OCI-M1 (cell line): ENCODE data around the gene CCNY.

ENCODE experiments used
- DNase-seq: peaks from one replicate; lab custom pipeline; 2025; lab: John Stamatoyannopoulos, UW

The CCNY gene

DNA sequence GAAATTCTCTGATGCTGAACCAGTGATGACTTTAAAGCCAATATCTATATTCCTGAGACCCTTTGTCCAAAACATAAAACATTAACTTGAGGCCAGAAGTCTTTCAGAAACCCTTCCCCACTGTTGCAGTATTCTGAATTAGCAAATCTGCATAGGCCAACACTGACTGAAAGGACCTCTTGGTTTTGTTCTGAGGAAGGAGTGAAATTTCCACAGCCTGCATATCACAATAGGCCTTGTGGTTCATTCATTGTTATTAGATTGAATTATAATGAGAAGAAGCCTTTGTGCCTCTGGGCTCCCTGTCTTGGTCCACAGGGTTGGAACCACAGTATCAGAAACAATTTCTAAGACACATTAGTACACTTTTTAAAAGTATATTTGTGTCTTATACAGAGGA lies 90.3 kb downstream of the CCNY start:
- DNase-seq: no peak

DNA sequence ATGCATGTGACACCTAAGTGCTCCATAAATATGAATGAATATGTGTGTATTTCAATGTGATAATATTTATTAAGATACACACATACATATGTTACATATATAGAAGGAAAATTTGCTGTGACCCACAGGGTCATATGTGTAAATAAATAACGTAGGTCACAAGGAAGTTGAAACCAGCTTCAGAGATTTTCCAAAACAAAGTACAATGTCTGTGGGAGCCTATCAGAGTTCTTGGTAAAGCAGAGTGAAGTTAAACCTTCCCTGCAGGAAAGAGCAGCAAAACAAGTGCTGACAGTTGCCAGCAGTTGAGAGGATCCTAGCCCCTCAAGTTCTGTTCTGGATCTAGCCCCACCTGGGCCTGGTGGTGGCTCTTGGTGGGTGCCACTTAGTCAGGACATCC lies 91.2 kb downstream of the CCNY start:
- no peak for DNase-seq

DNA sequence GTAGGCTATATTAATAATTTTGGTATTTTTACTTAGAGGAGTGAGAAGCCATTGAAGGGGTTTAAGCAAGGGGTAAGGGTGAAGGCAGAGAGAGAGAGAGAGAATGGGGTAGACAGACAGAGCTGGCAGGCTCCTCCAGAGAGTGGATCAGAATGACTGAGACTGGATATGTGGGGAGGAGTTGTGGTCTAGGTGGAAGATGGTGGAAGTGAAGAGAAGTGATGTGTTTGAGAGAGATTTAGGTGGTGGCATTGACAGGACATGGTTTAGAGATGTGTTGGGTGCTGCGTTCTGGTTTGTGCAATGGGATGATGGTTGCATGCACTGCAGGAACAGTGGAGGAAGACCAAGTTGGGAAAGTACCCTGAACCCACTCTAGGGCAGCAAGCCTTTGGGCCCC lies 92.2 kb downstream of the CCNY start:
- DNase-seq: no peak

DNA sequence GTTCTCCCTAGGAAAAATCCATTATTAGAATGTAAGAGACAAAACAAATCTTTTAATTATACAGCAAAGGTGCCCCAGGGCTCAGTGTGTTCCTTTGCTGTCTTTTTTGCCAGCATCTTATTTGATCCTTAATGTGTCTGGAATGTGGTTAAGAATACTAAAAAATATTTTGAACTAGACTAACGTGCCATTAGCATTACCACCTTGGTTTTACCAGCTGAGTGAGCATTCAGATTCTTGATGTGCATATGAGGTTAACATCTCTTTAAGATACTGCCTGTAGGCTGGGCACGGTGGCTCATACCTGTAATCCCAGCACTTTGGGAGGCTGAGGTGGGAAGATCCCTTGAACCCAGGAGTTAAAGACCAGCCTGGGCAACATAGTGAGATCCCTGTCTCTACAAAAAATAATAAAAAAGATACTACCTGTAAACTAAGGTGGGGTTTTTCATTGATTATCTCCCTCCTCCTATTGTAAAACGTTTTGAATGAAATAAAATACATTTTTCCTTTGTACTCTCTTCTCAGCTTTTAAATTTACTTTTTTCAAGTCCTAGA lies 96.6 kb downstream of the CCNY start:
- no peak for DNase-seq

DNA sequence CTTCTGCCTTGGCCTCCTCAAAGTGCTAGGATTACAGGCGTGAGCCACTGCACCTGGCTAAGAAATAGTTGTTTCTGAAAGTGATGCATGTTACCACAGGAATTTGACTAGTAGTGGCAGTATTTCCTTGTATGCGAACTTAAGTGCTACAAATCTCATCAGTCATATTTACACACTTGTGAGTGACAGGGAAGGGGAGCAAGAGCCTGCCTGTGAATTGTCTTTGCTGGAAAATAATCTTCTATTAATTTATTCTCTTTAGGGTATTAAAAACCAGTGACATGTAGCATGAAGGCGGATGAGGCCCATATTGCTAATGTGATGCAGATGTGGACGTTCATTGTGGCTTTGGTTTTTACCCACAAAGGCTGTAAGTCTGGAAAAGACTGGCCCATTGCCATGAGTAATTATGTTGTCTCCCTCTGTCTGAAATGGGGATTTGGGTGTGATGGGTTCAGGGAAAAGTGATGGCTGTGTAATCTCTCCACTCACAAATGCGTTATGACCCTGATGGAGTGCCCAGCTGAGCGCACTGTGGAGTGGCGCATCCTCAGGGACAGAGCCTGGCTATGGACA lies 97.6 kb downstream of the CCNY start:
- DNase-seq: peak; percentile 48

DNA sequence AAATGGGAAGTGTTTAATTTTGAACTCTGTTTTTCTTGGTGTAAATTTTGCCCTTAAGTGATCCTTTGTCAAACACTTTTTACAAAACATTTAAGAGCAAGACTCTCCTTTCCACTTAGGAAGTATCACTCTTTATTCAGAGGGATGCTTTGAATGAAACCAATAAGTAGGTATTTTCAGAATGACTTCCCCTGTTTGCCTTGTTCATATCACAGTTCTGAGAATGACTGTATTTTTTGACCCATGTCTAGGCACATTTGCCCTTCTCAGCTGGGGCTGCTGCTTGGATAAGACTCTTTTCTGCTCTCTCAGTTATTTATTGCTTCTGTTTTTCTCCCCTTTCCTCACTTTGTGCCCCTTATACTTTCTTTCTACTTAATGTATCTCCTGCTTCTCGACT lies 98.2 kb downstream of the CCNY start:
- no peak for DNase-seq

DNA sequence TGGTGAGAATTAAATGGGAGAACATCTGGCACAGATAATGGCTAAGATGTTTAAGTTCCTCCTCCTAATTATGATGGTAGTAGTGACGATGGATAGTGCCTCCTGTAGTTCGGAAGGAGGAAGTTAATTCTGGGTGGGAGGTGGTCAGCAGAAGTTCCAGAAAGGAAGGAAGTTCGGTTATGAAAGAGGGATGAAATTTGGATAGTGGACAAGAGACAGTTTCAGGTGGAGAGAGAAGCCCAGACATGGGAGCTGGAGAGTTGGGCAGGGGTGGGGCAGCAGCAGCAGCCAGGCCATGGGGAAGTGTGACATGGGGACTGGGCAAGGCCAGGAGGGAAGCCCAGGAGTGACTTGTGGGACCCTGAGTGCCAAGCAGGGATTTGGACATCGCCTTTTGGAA lies 99.5 kb downstream of the CCNY start:
- peak; percentile 31 for DNase-seq

DNA sequence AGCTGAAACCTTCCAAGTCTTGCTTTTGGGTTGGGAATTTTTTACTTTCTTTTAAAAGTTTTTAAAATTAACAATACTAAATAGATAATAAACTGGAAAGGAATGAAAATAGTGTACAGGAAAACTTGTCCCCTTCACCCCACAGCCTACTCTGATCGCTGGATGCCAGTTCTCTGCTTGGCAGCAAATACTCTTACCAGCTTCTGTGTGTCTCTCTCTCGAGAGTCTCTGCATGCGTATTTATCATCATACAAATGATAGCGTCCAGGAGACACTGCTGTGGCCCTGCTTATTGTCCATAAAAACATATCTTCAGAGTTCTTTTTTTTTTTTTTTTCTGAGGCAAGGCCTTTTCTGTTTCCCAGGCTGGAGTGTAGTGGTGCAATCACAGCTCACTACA lies 101.5 kb downstream of the CCNY start:
- no peak for DNase-seq

DNA sequence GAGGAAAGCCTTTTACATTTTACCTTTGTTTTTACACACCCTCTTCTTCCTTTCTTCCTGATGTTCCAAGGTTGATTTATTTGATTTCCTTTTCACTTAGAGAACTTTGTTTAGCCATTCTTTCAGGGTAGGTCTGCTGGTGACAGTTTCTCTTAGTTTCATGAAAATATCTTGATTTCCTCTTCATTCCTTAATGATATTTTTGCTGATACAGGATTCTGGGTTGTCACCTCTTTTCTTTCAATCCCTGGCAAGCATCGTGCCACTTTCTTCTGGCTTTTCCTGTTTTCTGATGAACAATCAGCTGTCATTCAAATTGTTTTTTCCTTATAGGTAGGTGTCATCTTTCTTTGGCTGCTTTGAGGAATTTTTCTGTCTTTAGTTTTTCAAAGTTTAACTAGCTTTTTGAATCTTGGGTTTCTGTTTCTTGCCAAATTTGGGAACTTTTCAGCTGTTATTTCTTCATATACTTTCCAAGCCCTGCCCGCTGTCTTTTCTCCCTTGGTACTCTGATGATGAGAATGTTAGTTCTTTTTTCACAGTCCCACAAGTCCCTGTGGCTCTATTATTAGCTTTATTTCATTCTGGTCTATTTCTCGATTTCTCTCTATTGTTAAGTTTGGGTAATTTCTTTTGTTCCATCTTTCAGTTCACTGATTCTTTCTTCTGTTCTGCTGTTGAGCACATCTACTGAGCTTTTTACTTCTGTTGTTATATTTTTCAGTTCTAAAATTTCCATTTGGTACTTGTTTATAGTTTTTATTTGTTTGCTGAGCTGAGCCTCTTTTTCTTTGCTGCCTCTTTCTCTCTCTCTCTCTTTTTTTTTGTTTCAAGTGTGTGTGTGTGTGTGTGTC lies 102.6 kb downstream of the CCNY start:
- DNase-seq: no peak

DNA sequence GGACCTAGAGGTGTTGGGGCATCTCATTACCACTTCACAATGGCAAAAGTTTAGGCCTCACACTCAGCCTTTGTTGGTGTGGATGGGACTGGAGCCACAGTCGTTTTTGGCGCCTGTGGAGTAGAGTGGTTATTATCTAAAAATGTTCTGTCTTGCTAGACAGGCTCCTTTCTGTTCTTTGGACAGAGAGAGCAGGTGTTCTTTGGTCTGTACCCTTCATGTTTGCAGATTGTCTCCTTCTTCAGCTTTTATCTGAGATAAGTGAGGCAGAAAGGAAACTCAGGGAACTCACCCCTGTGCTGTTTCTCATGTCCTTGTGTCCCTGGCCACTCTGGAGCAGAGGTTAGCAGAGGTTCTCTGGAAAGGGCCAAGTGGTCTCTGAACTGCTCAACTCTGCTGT lies 103.7 kb downstream of the CCNY start:
- no peak for DNase-seq

DNA sequence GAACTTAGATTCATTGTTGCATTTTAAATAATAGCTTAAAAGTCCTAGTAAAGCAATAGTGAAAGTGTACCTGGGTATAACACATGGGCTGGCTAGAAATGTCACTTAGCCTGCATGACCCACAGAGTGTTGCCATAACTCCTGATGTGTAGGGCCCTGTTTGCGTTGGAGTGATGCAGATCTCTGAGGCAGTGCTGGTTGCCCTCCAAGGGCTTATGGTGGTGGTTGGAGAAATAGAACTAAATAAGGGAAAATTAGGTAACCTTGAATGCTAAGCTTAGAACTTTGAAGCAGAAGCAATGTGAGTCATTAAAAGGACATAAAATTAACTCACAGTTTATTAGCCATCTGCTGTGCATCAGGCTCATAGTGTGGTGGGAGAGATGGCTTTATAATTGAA lies 105.7 kb downstream of the CCNY start:
- no peak for DNase-seq

DNA sequence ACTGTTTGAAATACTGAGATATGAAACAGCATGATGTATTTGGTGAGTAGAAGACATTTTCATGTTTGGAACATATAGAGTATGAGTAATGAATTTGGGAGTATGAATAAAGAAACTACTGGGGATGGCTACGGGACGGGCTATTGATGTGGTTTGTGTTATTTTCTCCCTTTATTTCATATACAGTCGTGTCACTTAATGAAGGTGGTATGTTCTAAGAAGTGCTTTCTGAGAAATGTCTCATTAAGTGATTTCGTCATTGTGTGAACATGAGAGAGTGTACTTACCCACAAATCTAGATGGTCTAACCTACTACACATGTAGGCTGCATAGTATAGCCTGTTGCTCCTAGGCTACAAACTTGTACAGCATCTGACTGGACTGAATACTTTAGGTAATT lies 106.3 kb downstream of the CCNY start:
- DNase-seq: no peak

DNA sequence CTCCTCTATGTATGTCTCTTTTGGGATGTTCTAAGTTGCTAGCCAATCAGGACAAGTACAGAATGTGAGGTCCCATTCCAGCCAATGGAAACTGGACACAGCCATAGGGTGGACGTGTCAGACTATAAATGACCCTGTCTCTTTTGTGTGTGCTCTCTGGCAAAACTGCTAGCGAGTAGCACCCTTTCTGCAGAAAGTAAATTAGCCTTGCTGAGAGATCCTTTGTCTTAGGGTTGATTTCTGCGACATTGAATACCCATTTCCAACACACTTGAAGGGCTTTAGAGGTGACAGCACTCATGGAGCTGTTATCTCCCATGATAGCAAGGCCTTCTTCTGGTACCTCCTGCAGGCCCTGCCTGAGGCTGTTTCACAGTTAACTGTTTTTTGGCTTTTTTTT lies 107.5 kb downstream of the CCNY start:
- peak; percentile 29 for DNase-seq

DNA sequence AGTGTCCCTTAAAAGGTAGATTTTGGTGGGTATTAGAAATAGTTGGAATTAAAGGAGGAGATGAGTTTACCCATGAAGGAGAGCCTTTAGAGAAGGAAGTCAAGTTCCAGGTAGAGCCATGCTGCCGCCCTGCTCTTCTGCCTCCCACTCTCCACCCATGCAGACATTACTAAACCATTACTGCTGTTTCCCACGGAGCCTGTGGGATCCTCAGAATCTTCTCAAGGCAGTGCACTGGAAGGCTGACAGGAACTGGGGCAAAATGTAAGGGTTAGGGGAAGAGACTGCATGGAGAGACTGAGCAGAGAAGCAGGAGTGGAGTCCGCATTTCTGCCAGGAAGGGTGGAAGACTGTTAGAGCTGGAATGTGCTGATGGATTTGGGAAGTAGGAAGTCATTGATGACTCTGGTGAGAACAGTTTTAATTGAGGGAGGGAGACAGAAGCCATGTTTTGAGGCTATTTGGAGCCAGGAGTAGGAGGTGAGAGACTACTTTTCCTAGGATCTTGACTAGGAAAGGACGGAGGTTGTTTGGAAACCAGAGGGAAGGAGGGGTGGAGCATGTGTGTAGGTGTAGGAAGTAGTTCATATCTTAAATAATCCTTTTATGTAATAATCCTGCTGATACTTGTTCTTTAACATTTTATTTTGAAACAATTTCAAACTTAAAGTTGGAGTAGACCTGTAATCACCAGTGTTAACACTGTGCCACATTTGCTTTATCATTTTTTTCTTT lies 109.0 kb downstream of the CCNY start:
- no peak for DNase-seq

DNA sequence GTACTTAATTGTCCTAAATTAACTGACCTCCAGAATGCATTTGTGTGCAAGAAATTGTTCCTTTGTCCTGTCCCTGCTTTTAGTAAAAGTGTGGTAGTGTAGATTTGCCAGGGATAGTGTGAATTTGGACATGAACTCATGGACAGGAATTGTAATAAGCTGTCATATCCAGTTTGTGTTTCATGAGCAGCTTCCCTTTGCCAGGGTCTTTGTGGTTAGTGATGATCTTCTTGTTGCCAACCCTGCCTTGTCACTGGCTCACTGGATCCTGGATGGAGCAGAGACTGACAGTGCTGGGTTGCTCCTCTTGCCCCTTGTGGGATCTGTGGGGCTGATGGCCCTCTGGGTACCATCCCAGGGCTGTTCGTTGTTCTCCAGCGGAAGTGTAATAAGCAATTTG lies 110.1 kb downstream of the CCNY start:
- no peak for DNase-seq

DNA sequence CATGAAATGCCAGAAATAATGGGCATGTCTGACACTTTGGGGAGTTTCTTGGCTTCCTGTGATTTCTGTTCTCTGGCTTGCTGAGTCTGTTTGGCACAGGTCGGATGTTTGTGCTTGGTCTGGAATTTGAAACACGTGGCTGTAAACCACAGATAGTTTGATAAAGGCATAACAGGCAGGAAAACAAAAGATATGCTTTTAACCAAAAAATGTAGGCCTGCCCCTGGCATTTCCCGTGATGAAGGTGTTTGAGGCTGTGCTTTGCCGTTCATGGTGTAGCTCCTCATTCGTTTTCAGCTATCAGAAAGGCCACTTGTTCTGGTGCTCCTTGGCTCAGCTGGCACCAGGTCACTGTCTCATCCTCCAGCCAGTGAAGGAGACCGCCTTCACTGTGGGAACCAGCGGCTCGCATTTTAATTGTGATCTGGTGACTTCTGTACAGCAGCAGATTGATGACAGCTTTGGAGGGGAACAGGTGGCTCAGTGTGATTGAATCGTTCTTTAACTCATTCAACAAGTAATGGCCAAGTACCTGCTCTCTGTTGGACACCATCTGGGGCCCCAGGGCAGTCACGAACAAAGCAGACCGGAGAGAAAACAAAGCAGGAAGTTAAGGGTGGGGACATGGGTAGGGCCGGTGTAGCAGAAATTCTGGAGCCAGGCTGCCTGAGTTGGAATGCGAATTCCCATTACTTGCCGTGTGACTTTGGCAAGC lies 111.5 kb downstream of the CCNY start:
- DNase-seq: peak; percentile 84

DNA sequence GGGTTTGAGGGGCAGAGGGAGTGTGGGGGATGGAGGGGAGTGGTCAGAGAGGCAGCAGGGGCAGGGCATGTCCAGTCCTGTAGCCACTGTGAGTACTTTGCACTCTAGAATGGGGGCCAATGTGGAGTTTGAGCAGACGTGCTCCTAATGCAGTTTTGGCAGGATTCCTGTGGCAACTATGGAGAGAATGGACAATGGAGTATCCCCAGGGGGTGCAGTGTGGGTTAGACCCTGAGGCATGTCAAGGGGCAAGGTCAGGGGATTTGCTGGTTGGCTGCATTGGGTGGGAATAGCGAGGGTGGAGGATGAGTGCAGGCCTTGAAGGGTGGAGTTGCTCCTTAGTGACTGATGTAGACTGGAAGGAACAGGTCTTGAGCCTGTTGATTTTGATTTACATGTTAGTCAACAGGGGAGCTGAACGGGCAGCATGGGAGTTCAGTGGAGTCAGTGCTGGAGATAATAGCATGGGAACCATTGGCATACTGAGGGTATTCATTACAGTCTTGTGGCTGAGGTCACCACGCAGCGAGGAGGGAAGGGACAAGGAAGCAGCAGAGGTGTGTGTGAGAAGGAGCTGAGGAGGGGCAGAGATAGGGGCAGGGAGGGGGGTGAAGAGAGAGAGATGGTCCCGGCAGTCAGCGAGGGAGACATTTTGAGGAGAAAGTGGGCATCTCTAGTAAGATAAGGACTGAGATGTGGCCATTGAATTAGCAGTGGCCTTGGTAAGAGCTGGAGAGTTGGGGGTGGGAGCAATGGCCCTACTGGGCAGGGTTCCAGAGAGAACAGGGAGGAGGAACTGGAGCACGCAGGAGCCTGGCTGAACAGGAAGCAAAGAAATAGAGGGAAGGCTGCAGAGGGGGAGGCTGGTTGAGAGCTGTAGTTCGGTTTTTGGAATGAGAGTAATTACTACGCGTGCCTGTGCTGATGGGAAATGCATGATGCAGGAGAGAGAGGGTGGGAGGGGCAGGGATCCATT lies 112.7 kb downstream of the CCNY start:
- DNase-seq: peak; percentile 79

DNA sequence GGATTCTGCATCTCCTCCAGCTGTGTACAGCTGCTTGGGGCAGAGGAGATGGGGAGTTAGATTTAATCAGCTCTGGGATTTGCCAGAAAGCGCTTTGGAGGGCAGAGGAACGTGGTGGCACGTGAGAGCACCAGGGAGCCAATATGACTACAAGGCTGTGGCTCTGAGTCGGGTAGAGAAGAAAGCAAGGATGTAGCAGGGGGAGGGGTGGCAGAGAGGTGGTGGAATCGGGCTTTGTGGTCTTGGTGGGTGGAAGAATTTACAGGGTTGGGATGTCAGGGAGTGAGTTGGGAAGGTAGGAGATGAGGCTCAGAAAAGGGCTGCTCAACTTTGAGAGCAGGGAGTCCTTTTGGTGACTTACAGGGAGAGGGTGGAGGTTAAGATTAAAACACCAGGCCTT lies 113.6 kb downstream of the CCNY start:
- peak; percentile 39 for DNase-seq

DNA sequence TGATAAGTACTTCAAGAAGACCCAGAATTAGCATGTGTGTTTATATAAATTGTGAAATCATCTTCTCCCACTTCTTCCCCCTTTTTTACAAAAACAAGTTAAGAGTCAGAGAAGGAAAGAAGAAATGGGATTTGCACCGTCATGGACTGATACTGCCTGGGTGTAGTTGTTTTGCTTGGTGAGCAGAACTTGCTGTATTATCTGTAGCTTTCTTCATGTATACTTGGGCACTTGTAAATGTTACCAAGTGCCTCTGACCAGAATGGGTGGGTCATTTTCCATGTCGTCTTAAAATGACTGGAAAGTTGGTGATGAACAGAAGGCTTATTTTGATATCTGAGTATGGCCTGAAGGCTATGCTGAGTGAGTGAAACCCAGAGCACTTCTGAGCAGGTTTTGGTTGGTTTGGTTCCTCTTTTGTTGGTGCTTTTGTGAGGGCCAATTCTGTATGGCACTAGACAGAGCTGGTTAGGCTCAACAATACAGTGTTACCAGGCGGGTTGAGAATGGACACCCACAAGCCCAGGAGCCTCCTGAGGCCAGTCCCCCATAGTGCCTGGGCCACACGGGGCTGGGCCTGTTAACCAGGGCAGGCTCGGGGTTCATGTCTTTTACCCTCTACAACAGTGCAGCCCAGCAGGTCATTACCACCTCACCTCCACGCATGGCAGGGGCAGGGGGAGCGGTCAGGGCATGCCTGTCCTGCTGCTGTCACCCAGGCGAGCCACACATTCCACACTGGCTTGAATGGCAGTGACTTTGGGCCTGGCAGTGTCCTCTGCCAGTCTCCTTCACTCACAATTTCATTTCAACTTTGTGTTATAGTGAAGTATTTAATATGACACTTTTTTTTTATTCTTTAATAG lies 115.1 kb downstream of the CCNY start:
- DNase-seq: peak; percentile 92

DNA sequence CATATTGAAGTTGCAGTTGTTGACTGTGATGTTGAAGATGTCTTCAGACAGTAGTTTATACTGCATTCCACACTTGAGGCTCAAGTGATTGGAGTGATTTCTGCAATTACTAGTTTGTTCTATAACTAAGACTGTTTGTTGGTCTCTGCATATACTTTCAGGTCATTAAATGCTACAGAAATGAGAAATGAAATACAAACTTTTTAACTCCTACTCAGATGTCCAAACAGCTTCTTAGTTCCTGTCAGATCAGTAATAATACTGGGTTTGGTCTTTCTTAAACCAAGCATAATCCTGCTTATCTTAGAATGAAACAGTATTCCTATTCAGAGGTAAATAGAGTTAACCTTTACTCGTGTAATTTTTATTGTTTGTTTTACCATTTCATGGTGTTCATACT lies 115.9 kb downstream of the CCNY start:
- peak; percentile 44 for DNase-seq
